ENCODE results near the gene CHCHD6. TPM values are rescaled to one million over a fixed set of nuclear protein-coding genes. Genes with fewer than 3 reads are reported as not detected.

CHCHD6 gene
- polyA plus RNA-seq, 1 donor from 2014 or later, result 102 TPM

GRCh38 chr3:126849768-126850167 is 145.7 kb downstream of the CHCHD6 start:
- Histone ChIP-seq H3K36me3 (ENCODE audit: insufficient read depth, low read length) (no peaks in the 10 kb centered on the region), H3K9me2 (ENCODE audit: insufficient read depth, low read length) (no peaks in the 10 kb centered on the region), H3K4me3 (ENCODE audit: low read length) (no peak overlapping the region), H3K27ac (ENCODE audit: low read length) (no peak overlapping the region), H3K9ac (ENCODE audit: low read length) (no peak overlapping the region), H3K4me2 (ENCODE audit: low read length) (no peak overlapping the region), H3K27me3 (ENCODE audit: insufficient read depth, low read depth, low read length) (no peaks in the 10 kb centered on the region), H3K79me2 (replicated peaks; ENCODE audit: insufficient read depth, low read length) (no peaks in the 10 kb centered on the region), H4K20me1 (ENCODE audit: insufficient read depth) (no peaks in the 10 kb centered on the region), H2AFZ (ENCODE audit: low read depth, low read length) (no peak overlapping the region), H3F3A (ENCODE audit: insufficient read depth, low read length, poor library complexity, severe bottlenecking) (no peaks in the 10 kb centered on the region), H3K9me3 (ENCODE audit: low read length) (no peaks in the 10 kb centered on the region)
- TF ChIP-seq SMC3 (conservative IDR thresholded peaks at IDR 0.05; ENCODE audit: poor library complexity), result no peak
- TF ChIP-seq CTCF (IDR thresholded peaks at IDR 0.05; ENCODE audit: poor library complexity, severe bottlenecking), result no peak
- no peak for TF ChIP-seq POLR2AphosphoS5 (IDR thresholded peaks at IDR 0.05)
- TF ChIP-seq EZH2 (IDR thresholded peaks at IDR 0.05; ENCODE audit: borderline replicate concordance, insufficient read depth, low read length, poor library complexity, severe bottlenecking), result no peak

GRCh38 chr3:126850370-126851085 is 146.5 kb downstream of the CHCHD6 start:
- Histone ChIP-seq H3K4me3 (ENCODE audit: low read length) (no peak overlapping the region), H3K4me2 (ENCODE audit: low read length) (no peak overlapping the region), H3K27me3 (ENCODE audit: insufficient read depth, low read depth, low read length) (no peaks in the 10 kb centered on the region), H3K79me2 (replicated peaks; ENCODE audit: insufficient read depth, low read length) (no peaks in the 10 kb centered on the region), H4K20me1 (ENCODE audit: insufficient read depth) (no peaks in the 10 kb centered on the region), H3K9ac (ENCODE audit: low read length) (no peak overlapping the region), H3K9me2 (ENCODE audit: insufficient read depth, low read length) (no peaks in the 10 kb centered on the region), H3K27ac (ENCODE audit: low read length) (no peak overlapping the region), H3K36me3 (ENCODE audit: insufficient read depth, low read length) (no peaks in the 10 kb centered on the region), H2AFZ (ENCODE audit: low read depth, low read length) (no peak overlapping the region), H3K9me3 (ENCODE audit: low read length) (no peaks in the 10 kb centered on the region), H3F3A (ENCODE audit: insufficient read depth, low read length, poor library complexity, severe bottlenecking) (no peaks in the 10 kb centered on the region)
- TF ChIP-seq EP300 (conservative IDR thresholded peaks at IDR 0.05; ENCODE audit: poor library complexity, severe bottlenecking) (no peak), POLR2AphosphoS5 (IDR thresholded peaks at IDR 0.05) (peak; percentile 16), SMC3 (conservative IDR thresholded peaks at IDR 0.05; ENCODE audit: poor library complexity) (no peak), CTCF (IDR thresholded peaks at IDR 0.05; ENCODE audit: poor library complexity, severe bottlenecking) (no peak), RAD21 (conservative IDR thresholded peaks at IDR 0.05) (no peak), MXI1 (conservative IDR thresholded peaks at IDR 0.05; ENCODE audit: poor library complexity, severe bottlenecking) (no peak), REST (IDR thresholded peaks at IDR 0.05; ENCODE audit: borderline replicate concordance) (peak; percentile 49), TAF1 (IDR thresholded peaks at IDR 0.05; ENCODE audit: low read depth) (no peak)

Measured in neural cell (in vitro differentiated cells).